Fibroblast of skin of right quadriceps (primary cell): Measurements from ENCODE around the gene GMDS.
A peak's percentile ranks its signal among the peaks of the same experiment; 100 is the strongest.

Source experiments
- DNase-seq: peaks from one replicate; pipeline ENCODE4 v3.0.0-alpha.2; 2013

GMDS gene

DNA sequence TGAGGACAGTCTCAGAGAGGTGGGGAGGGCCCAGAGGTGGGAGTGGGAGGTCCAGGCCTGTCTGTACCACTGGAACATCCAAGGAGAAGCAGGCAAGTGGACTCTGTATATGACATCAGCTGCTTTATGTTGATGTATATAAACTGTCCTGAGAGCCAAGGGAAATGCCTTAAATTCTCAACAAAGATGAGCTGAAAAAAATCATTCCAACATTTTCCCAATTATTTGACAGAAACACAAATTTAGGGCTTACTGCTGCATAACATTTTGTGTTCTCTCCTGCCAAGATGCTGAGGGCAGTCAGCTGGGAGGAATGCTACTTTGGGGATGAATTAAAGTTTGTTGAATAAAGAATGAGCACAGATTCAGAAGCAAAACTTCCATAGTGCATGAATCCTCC is 582.9 kb downstream of the GMDS start:
- peak; percentile 73 for DNase-seq

DNA sequence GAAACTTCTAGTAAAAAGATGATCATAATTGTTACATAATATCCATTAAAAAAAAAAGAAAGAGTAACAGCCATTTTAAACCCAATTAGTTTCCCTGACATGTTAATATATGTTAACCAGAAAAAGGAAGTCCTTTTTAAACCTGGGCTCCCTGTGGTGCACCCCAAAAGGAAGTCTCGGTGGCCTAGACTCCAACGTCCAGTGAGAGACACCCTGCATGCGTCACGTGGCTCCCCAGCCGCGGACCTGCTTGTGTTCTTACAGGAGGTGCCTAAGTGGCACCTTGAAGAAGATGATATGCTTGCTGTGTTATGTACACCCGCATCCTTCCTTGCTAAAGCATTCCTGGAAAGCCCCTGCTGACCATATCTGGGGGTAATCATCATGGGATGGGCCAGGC is 585.6 kb downstream of the GMDS start:
- DNase-seq, result no peak

DNA sequence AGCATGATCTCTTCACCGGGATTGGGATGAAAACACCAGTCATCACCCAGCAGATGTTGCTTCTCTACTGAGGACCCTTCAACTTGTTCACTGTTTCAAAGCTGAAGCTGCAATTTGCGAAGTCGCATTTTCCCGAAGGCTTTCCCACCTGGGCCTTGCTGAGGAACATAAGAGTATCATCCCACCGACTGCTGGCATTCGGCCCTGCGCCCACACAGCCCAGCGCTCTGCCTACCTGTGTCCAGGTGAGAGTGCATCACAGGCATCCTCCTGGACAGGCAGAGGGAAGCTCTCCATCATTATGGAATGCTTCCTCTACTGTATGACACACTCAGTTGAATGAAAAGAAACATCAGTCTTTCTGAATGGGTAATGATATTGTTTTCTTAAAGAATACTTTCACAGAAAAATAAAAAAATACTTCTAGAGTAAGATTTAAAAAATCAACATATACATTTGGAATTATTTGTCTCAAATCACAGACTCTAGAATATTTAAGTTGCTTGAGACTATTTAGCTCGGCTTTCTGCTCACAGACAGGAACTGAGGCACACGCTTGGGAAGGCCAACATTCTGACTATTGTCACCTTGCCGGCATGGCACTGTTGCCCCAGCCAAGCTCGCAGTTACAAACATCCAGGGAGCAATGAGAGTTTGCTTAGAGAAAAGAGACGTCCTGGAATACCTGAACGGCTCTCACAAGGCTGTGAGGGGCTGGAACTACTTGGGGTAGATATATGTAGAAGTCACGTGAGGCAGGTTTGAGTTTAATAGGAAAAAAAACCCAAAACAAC is 587.0 kb downstream of the GMDS start:
- DNase-seq, result no peak

- no peak for DNase-seq
These were observed 587.6 kb downstream of the GMDS start for GRCh38 chr6:1657771-1658165.

- DNase-seq, result no peak
These were observed 588.2 kb downstream of the GMDS start for GRCh38 chr6:1657116-1657770.

- DNase-seq, result no peak
These were observed 591.4 kb downstream of the GMDS start for GRCh38 chr6:1654054-1654453.

GRCh38 chr6:1652842-1653241 is 592.6 kb downstream of the GMDS start:
- no peak for DNase-seq

- no peak for DNase-seq
These were observed 594.0 kb downstream of the GMDS start for GRCh38 chr6:1651362-1651761.

DNA sequence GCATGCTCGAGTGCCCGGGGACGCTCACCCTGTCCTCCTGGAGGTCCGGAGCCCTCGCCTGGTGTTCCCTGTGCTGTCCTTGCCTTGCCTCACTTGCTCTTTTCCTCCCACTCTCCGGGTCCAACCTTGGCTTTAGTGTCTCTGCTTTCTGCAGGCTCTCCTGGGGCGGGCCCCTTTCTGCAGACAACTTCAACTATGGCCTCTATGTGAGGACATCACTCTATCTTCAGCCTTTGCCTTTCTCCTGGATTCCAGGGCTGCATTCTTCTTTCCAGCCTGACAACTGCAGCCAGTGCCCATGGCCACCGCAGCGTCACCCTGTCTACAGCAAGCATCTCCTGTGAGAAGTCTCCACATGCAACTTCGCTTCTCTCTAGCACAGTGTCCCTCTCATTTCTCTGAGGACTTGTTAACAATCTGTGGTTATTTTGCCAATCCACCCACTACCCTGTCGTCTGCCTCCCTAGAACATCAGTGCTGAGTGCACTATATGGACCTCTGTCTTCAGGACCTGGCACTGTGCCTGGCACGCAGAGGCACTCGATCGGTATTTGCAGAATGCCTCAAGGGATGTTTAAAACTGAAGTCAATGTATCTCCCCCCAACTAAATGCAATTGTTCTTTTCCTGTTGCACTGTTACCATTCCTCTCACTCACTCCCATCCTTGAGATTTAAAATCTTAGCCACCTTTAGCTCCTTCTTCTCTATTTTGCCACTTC is 599.8 kb downstream of the GMDS start:
- peak; percentile 53 for DNase-seq

DNA sequence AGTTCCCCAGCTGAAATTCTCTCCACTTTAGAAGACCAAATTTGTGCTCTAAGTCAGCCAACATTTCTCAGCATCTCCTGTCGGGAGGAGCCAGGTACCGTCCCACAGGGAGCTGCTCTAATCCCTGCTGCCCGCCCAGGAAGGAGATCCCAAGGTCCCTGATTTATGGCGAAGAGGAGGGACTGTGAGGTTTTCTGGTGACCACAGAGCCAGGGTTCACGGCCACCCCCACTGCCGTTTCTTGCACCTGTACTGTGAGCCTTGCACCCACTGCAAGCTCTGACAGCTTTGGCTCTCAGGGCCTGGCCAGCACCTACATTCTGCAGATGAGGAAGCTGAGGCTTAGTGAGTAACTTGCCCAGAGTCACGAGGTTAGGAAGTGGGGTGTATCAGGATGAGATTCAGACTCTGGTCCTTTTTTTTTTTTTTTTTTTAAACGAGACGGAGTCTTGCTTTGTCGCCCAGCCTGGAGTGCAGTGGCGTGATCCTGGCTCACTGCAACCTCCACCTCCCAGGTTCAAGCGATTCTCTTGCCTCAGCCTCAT is 600.8 kb downstream of the GMDS start:
- DNase-seq, result no peak

GRCh38 chr6:1643830-1644445 is 601.5 kb downstream of the GMDS start:
- no peak for DNase-seq

DNA sequence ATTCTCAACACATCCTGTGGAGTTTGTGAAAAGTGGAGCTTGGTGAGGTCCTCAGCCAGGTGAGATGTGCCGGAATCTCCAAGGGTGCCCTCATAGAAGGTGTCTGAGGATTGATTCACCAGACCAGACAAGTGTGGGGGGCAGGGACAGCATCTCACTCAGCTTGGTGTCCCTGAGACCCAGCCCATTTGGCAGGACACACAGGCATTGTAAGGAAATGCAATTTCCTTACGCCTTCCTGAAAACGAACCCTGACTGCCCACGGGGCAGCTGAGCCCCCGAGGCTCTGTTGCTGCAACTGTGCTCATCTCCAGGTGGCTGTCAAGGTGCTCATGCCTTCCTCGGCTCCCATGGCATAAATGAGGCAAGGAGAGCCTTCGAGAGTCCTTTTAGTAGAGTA is 602.3 kb downstream of the GMDS start:
- DNase-seq, result no peak

- DNase-seq, result no peak
These were observed 604.0 kb downstream of the GMDS start for GRCh38 chr6:1641343-1641885.

- no peak for DNase-seq
These were observed 604.9 kb downstream of the GMDS start for GRCh38 chr6:1640476-1640875.

DNA sequence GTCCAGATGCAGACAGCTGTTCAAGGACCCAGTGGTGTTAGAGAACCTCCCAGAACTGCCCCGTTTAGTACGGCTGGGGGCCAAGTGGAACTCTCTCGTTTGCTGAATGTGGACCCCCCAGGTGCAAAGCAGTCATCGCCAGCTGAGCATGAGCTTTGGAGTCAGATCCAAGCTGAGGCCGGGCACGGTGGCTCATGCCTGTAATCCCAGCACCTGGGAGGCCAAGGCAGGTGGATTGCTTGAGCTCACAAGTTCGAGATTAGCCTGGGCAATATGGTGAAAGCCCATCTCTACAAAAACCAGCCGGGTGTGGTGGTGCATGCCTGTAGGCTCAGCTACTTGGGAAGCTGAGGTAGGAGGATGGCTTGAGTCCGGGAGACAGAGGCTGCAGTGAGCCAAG is 606.0 kb downstream of the GMDS start:
- DNase-seq, result no peak

GRCh38 chr6:1636971-1637871 is 608.2 kb downstream of the GMDS start:
- no peak for DNase-seq

DNA sequence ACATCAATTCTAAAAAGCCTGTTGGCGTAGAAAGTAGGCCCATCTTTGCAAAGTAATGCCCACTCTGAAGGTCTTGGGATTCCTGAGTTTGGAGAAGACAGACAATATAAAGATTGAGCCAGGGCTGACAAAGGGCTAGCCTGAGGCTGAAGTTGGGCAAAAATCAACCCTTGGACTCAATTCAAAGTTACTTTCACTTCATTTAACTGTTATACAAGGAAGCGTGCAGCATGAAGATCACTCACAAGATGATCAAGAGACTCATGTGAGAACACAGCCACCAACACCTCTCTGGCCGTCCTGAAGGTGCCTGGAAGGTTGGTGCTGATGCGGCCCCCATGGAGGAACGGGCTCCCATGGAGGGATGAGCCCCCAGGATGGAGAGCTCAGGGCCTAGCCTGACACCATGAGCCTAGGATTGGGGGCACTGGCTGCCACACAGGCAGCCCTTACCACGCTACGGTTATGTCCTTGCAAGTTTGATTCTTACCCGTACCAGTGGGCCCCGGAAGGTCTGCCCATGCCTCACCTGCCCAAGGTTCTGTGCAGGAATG is 609.1 kb downstream of the GMDS start:
- DNase-seq, result no peak

- DNase-seq, result no peak
These were observed 609.9 kb downstream of the GMDS start for GRCh38 chr6:1635305-1636010.

GRCh38 chr6:1634081-1634480 is 611.3 kb downstream of the GMDS start:
- DNase-seq, result no peak

GRCh38 chr6:1633366-1634021 is 611.9 kb downstream of the GMDS start:
- no peak for DNase-seq
